Lower leg skin (tissue), 4 donors: ENCODE results near the gene HSPA12B. TPM values are rescaled to one million over a fixed set of nuclear protein-coding genes. Genes with fewer than 3 reads are reported as not detected.

Experiments used
- DNase-seq, 2 donors: peaks; one replicate each; pipeline ENCODE4 v3.0.0-alpha.2; 2019; ENCODE audit warnings: low spot score in 2 of 2
- H3K4me3 ChIP-seq: fragments of 200-600 bp; sonication (generic); 2 replicates; pipeline ENCODE4 v1.5.1; 2017; ENCODE audit warnings: mild to moderate bottlenecking, low read depth; ENCODE audit not compliant: poor library complexity, severe bottlenecking
- CTCF ChIP-seq, 3 donors: fragments of 450-650 bp; IDR thresholded peaks; one replicate each; pipeline ENCODE4 v1.5.1; 2016; ENCODE audit warnings: antibody characterized with exemption in 3 of 3, mild to moderate bottlenecking in 3 of 3, moderate library complexity in 2 of 3
- POLR2A ChIP-seq, 2 donors: fragments of 450-650 bp; IDR thresholded peaks; one replicate each; pipeline ENCODE4 v1.6.1; 2016 to 2017; ENCODE audit warnings: antibody characterized with exemption in 2 of 2, mild to moderate bottlenecking in 1 of 2, moderate library complexity in 1 of 2
- WGBS, 2 donors: methylation state at CpG; one replicate each; pipeline ENCODE4 v1.1.5; 2018; 5-methylcytosine and 5-hydroxymethylcytosine counted together
- intact Hi-C: fragments of 100-400 bp; cut with DNase I; formaldehyde crosslinking; loops from one replicate; pipeline ENCODE4 v1.15.0; 2023; ENCODE audit warnings: low total_unique reads
- total RNA-seq, 4 donors: library from RNA; depleted of rRNA; stranded (reverse); fragments of >200 nt; gene quantifications; one replicate each; pipeline ENCODE4 v1.1.0, GENCODE V29; 2016

Gene HSPA12B
- total RNA-seq, 4 donors from 2014 or later: 4.0 to 6.0 (median 5.7) TPM

GRCh38 chr20:3757268-3757667 is 24.8 kb downstream of the HSPA12B start:
- no peak overlapping the region for H3K4me3 ChIP-seq
- WGBS, 2 donors: 77 to 89% methylated on average over 2 of the region's 2 CpGs
- DNase-seq: no peak
- TF ChIP-seq CTCF (IDR thresholded peaks at IDR 0.05): no peak
- TF ChIP-seq POLR2A (IDR thresholded peaks at IDR 0.05): no peak
- intact Hi-C loops: no loop called here

DNA sequence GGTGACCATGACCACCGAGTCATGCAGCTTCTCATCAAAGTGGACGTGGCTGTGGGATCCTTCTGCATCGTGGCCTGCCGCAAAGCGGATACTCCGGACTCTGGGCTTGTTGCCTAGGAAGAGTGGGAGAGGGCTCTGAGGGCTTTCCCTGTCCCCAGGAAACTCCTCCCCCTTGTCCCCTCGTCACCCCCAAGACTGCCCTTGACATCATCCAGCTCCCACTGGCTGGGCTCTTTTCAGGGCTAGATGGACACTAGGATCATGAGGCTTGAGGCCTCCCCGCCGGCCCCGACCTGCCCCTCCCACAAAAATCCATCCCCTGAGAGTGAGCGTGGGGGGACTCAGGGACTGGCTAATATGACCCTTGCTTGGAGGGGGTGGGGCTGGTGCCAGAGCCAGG is 26.1 kb downstream of the HSPA12B start:
- TF ChIP-seq POLR2A (IDR thresholded peaks at IDR 0.05) (no peak), CTCF (IDR thresholded peaks at IDR 0.05) (no peak)
- intact Hi-C loops: no loop called here
- WGBS, 2 donors: 93 to 95% methylated on average over 11 of the region's 11 CpGs
- H3K4me3 ChIP-seq: no peak overlapping the region
- no peak for DNase-seq

DNA sequence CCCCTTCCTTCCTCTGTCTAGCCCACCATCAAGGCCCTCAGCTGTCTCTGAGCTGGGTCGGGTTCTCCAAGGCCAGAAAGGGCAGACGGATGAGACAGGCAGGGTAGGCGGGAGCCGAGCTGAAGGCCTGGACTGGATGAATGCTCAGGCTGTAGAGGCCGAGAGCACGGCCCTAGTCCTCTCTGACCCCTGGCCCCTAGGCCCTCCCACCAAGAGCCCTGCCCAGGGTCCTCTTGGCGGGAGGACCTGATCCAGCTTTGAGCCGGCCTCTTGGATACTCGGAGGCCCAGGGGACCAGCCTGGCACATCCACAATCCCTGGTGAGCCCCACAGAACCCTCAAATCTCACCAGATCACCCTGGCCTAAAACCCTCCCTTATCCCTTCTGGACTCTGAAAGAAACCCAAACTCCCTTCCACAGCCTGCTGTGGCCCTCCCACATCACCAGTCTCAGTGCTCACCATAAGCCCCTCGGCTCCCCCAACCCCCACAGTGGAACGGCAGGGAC is 26.9 kb downstream of the HSPA12B start:
- H3K4me3 ChIP-seq: no peak overlapping the region
- TF ChIP-seq POLR2A (IDR thresholded peaks at IDR 0.05) (no peak), CTCF (IDR thresholded peaks at IDR 0.05) (no peak)
- no peak for DNase-seq
- 81 to 89% methylated on average over 11 of the region's 11 CpGs for whole genome bisulfite sequencing, 2 donors
- intact Hi-C loops: no loop called here

DNA sequence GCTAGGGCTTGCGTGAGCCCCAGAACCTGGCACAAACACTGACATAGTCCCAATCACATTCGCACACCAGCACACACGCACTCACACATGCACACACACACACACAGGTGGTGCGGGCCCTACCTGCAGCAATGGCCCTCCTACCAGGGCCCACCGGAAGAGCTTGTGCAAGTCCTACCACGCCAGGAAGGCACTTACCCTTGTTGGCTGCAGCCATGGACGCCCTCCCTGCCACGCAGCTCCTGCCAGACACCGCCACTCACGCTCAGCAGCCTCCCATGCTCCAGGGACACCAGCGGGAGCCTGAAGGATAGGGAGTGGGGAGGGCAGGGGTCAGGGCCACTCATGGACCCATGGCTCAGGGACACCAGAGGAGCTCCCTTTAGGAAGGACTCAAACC is 27.4 kb downstream of the HSPA12B start:
- 90 to 92% methylated on average over 6 to 8 of the region's 11 CpGs for WGBS, 2 donors

GRCh38 chr20:3760655-3761348 is 28.3 kb downstream of the HSPA12B start:
- WGBS, 2 donors: 80 to 81% methylated on average over 10 of the region's 10 CpGs
- intact Hi-C loops: no loop called here
- no peak overlapping the region for H3K4me3 ChIP-seq
- no peak for DNase-seq
- no peak for TF ChIP-seq CTCF (IDR thresholded peaks at IDR 0.05)
- no peak for TF ChIP-seq POLR2A (IDR thresholded peaks at IDR 0.05)

More for the DNA sequence above, 27.4 kb downstream of the HSPA12B start:
- no peak for DNase-seq
- intact Hi-C loops: no loop called here
- TF ChIP-seq POLR2A (IDR thresholded peaks at IDR 0.05) (no peak), CTCF (IDR thresholded peaks at IDR 0.05) (no peak)
- H3K4me3 ChIP-seq: no peak overlapping the region
